GM18508 (cell line): ENCODE results near the gene SMIM44.
"Not testable (repeated sequence)": the region's sequence is repeated elsewhere in the genome, so short reads cannot be mapped to it uniquely, and the experiment has no call there.

Experiments used
- ATAC-seq: cut with Tn5 transposase; IDR thresholded peaks from one replicate; pipeline ENCODE4 v1.9.1; 2021; ENCODE audit warnings: moderate number of reproducible peaks; ENCODE audit not compliant: insufficient read depth, unreplicated experiment

SMIM44 gene

GRCh38 chr19:3483226-3483628, at the start of gene SMIM44:
TSS of gene SMIM44 (minus strand) at chr19:3483441. CDS start at chr19:3483403, 38 bp downstream.
- ATAC-seq, result no peak

GRCh38 chr19:3533033-3533432, 49.8 kb upstream of the SMIM44 start:
- ATAC-seq, result no peak

GRCh38 chr19:3532154-3532786, 49.0 kb upstream of the SMIM44 start:
- no peak for ATAC-seq

- ATAC-seq, result no peak
Measured at GRCh38 chr19:3531716-3532115, 48.5 kb upstream of the SMIM44 start.

GRCh38 chr19:3530389-3530788, 47.1 kb upstream of the SMIM44 start:
- ATAC-seq, result no peak

- not testable (repeated sequence) for ATAC-seq
Measured at GRCh38 chr19:3529299-3529698, 46.1 kb upstream of the SMIM44 start.

GRCh38 chr19:3528539-3529211, 45.4 kb upstream of the SMIM44 start:
- ATAC-seq, result no peak

GRCh38 chr19:3528080-3528479, 44.8 kb upstream of the SMIM44 start:
- no peak for ATAC-seq

GRCh38 chr19:3527238-3527910, 44.1 kb upstream of the SMIM44 start:
- no peak for ATAC-seq

GRCh38 chr19:3526507-3527237, 43.4 kb upstream of the SMIM44 start:
- no peak for ATAC-seq

GRCh38 chr19:3524904-3525451, 41.7 kb upstream of the SMIM44 start:
- no peak for ATAC-seq

- ATAC-seq, result no peak
Measured at GRCh38 chr19:3524078-3524842, 41.0 kb upstream of the SMIM44 start.

GRCh38 chr19:3523361-3524077, 40.3 kb upstream of the SMIM44 start:
- ATAC-seq, result no peak

- ATAC-seq, result no peak
Measured at GRCh38 chr19:3522421-3523360, 39.5 kb upstream of the SMIM44 start.

- ATAC-seq, result no peak
Measured at GRCh38 chr19:3521104-3521445, 37.8 kb upstream of the SMIM44 start.

GRCh38 chr19:3520166-3521103, 37.2 kb upstream of the SMIM44 start:
- no peak for ATAC-seq

GRCh38 chr19:3519126-3519525, 35.9 kb upstream of the SMIM44 start:
- ATAC-seq, result no peak
